C4-2B (cell line): Measurements from ENCODE around the gene TPD52L1.

Experiments
- H3K27ac ChIP-seq: fragments of 450-650 bp; 2 replicates; pipeline ENCODE4 v1.5.1; 2017
- CTCF ChIP-seq: fragments of 450-650 bp; conservative IDR thresholded peaks from 2 replicates; pipeline ENCODE4 v1.5.1; 2017; ENCODE audit warnings: mild to moderate bottlenecking
- ZFX ChIP-seq: fragments of 450-650 bp; IDR thresholded peaks from 2 replicates; pipeline ENCODE4 v1.6.1; 2017

Gene TPD52L1

GRCh38 chr6:125264476-125264875 lies 110.9 kb downstream of the TPD52L1 start:
- H3K27ac ChIP-seq = no peak overlapping the region
- TF ChIP-seq ZFX (no peak), CTCF (no peak)

DNA sequence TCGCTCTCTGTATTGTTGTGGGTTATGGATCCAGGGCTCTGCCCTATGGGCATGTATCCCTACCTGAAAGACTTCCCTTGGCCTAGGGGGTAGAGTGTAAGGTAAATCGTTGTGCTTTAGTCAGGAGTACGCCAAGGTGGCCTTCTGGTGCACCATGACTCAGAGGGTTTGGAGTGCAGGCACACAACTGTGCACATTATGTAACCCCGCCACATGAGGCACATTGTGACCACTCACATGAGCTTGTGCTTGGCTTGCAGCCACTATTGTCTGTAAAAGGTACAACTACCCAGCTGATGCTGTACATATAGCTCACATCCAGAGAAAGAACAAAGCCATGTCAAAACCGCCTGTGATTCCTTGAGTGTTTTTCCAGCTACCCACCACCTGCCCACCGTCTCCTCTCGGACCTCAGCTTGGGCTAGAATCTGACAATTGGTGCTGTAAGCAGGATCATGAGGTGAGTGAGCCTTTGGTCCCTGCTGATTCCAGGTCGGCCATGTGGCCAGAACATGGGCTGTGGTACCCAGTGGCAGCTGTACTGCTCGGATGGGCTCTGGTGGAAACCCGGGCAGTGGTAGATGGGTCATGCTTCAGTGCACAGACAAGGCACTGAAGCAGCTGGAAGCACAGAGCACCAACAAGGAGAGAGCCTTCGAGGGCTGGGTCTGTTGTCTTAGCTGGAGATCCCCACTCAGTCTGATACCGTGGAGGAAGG lies 114.4 kb downstream of the TPD52L1 start:
- TF ChIP-seq ZFX (no peak), CTCF (no peak)

GRCh38 chr6:125268765-125269164 lies 115.2 kb downstream of the TPD52L1 start:
- no peak overlapping the region for H3K27ac ChIP-seq
- no peak for TF ChIP-seq CTCF
- no peak for TF ChIP-seq ZFX

More for the DNA sequence above, 114.4 kb downstream of the TPD52L1 start:
- no peak overlapping the region for H3K27ac ChIP-seq

- H3K27ac ChIP-seq = no peak overlapping the region
- no peak for TF ChIP-seq CTCF
- TF ChIP-seq ZFX = no peak
Observed at GRCh38 chr6:125269328-125269985, 115.9 kb downstream of the TPD52L1 start.

- no peak for TF ChIP-seq ZFX
- TF ChIP-seq CTCF = no peak
- no peak overlapping the region for H3K27ac ChIP-seq
Observed at GRCh38 chr6:125270380-125270779, 116.8 kb downstream of the TPD52L1 start.

DNA sequence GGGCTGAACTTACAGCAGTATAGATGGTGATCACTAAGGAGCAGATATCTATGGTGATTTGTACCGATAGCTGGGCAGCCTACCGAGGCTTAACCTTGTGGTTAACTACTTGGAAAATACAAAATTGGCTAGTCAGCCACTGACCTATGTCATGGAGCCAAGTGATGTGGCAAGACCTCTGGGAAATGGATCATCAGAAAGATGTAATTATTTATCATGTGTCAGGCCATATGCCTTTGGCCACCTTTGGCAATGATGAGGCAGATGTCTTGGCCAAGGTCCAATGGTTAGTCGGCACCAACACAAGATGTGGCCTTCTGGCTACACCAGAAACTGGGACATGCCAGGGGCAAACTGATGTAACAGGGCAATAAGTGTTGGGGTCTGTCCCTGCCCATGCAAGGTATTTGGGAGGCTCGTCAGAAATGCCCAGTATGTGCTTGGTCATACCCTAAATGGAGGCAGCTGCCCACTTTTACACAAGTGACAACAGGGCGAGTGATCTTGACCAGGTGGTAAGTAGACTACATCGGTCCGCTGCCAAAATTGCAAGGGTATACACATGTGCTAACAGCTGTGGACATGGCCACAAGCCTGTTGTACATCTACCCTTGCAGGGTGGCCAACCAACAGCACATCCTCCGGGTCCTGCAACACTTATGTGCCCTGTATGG lies 118.0 kb downstream of the TPD52L1 start:
- TF ChIP-seq ZFX (no peak), CTCF (no peak)
- no peak overlapping the region for H3K27ac ChIP-seq

GRCh38 chr6:125273251-125273650 lies 119.7 kb downstream of the TPD52L1 start:
- no peak overlapping the region for H3K27ac ChIP-seq
- TF ChIP-seq CTCF = no peak
- TF ChIP-seq ZFX = no peak
